H54 (cell line): ENCODE results near the gene DRD4.

Source experiments
- DNase-seq: peaks from one replicate; pipeline ENCODE4 v3.0.0; 2011; ENCODE audit warnings: low spot score, mixed read lengths; ENCODE audit not compliant: insufficient read length
- FAIRE-seq: peaks from 3 replicates; lab custom pipeline; 2011; peaks lifted over from hg19 to GRCh38; lab: Jason Lieb, UNC
- POLR2A ChIP-seq: IDR thresholded peaks from 2 replicates; pipeline ENCODE4 v1.6.1; 2011; ENCODE audit warnings: low read depth, mild to moderate bottlenecking, low read length

DRD4 gene

DNA sequence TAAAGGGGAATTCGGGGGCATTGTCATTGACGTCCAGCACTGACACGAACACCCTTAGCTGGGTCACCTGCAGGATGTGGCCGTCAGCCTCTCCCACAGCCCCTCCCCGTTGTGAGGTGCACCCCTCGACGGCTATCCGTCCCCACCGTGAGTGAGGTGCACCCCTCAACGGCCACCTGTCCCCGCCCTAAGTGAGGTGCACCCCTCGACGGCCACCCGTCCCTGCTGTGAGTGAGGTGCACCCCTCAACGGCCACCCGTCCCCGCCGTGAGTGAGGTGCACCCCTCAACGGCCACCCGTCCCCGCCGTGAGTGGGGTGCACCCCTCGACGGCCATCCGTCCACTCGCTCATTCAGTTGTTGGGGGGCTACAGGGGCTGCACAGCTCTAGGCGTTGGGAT lies 15.2 kb upstream of the DRD4 start:
- TF ChIP-seq POLR2A, result no peak
- no peak for DNase-seq
- FAIRE-seq, result no peak

DNA sequence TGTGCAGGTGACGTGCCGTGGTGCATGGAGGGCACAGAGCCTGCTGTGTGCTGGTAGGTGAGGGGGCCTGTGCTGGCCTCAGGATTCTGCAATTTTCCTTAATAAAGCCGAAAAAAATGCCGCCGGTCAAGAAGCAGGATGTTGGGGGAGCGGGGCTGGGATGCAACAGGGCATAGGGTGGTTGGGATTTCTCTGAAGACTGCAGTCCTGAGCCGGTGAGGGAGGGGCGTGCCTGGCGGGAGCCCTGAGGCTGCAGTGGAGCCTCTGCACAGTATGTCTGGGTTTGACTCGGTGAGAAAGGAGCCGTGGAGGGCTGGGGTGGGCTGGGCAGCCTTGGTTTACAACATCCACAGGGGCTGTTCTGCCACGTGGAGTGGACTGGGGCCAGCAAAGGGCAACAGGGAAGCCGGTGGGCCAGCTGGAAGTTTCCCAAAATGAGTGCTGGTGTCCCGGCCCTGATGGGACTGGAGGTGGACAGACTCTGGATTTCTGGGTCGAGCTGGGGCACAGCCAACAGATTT lies 13.7 kb upstream of the DRD4 start:
- DNase-seq, result no peak
- TF ChIP-seq POLR2A, result no peak
- no peak for FAIRE-seq

DNA sequence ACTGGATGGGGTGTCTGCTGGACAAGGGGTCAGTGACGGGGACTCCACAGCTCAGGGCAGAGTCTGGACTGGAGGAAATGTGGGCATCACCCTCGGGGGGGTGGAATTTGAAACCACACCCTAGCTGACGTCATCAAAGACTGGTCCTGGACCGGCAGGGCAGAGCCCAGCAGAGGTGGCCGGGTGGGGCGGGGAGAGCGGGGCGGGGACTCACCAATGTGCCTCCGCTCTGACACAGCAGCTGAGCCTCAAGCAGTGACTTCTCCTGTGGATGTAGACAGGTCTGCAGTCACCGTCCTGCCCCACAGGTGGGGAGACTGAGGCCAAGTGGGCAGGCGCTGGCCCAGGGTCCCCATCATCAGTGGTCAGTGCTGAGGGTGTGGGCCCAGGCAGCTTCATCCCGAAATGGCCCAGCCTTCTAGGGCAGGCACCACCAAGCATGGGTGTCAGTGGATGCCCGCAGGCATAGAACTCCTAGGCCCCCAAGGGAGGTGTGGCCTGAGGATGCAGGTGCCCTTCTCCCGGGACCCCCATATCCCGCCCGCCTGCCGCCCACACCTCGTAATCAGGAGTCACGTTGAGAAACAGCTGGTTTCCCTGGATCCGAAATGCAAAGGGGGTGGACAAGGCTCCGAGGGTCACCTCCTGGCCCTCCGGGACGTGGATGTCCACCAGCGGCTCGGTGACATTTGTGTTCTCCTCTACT lies 12.9 kb upstream of the DRD4 start:
- DNase-seq (peak; percentile 100), FAIRE-seq (no peak)
- TF ChIP-seq POLR2A, result no peak

DNA sequence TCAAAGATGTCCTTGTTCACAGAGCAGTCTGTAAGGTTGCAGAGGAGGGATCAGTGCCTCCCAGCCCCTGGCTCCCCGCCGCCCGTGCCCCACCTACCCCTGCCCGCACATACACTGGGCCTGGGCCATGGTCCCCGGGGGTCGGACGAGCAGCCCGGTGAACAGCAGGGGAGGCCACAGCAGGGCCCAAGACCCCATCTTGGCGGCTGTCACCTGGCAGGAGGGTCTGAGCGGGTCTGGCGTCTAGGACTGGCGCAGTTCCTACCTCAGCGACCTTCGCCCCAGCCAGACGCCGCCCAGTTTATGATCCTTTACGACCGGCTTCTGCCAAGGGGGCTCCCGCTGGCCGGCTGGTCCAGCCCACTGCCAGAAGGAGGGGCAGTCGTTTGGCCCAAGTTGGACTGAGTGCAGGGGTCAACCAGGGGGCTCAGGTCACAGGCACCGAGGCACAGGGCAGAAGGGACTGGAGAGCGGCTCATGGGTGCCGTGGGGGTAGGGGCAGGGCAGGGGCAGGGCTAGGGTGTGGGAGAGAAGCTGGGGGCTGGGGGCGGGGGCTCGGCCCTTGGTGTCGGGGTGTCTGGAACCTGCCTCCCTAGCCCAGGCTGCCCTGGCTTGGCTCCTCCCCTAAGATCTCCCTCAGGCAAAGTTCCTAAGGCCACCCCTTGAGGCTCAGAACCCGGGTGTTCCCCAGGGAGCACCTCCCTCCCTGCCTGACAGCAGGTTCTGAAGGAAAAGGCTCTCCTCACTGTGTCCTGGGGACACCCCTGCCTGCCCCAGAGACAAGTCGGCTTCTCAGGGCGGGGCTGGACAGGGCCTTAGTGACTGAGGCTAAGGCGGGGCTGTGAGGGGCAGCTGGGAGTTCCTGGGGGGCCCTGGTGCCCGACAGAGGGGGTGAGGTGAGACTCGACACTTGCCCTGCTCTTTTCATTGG lies 12.1 kb upstream of the DRD4 start, which contains the start of gene CDHR5:
Gene CDHR5 (minus strand): TSS at position 251 of the 931 bp plus-strand sequence. CDS start 53 bp downstream, at position 198.
- FAIRE-seq (no peak), DNase-seq (no peak)
- no peak for TF ChIP-seq POLR2A

DNA sequence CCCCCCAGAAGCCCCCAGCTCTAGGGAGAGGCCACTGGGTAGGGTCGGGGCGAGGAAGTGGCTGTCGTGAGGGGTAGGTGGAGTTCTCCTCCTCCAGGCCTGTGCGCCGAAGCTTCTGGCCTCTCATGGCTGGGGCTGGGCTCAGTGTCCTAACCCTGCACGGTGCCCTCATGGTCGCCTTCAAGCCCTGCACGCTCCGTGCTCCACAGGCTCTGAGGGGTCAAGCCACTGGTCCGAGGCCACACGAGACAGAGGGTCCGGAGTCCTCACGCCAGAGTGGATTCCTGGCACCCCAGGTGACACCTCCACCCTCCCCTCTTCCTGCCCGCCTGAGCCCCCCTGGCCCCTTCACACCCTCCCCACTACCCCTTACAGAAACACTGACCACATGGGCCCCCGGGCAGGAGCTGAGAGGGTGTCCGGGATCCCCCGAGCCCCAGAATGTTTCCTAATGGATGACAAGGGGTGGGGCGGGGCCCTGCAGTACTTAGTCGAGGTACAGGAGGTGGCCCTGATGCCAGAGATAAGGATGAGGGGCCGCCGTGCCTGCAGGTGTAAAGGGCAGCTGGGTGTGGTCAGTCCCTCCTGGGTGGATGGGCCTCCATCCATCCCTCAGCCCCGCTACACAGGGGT lies 11.3 kb upstream of the DRD4 start:
- DNase-seq (no peak), FAIRE-seq (no peak)
- no peak for TF ChIP-seq POLR2A

DNA sequence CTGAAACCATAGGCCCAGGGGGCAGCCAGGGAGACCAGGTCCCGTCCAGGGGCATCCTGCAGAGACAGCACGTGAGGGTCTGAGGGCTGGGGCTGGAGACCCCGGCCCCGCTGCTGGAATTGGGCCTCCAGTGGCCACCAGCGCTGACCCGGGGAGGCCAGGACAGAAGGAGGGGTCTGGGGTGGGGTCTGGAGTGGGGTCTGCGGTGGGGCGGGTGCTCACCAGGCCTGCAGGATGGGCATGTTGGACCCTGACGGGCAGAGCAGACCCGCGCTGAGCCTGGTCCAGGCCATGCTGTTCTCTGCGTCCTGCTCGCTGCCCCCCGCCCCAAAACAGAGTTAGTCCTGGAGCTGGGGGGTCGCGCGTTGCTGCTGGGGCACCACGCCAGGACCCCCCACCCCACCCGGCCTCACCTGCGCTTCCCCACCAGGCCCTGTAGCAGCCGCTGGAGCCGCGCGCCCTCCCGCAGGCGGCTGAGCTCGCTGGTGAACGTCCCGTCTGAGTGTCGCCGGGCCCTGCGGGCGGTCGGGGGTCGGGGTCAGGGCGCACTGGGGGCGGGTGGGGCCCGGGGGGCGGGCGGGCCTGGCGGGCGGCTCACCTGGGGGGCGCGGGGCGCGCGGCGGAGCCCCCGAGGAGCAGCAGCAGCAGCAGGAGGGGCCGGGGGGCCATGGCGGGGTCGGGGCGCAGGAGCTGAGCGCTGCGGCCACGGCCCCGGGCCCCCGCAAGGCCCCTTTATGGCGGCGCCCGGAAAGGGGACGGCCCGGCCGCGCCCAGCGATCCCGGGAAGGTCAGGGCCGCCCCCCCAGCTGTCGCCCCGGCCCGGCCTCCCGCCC lies 10.4 kb upstream of the DRD4 start, which contains the start of gene SCT:
Gene SCT (minus strand): TSS at position 707 of the 833 bp plus-strand sequence. CDS start 38 bp downstream, at position 669.
- DNase-seq (no peak), FAIRE-seq (no peak)
- TF ChIP-seq POLR2A, result no peak

- TF ChIP-seq POLR2A, result no peak
- DNase-seq, result no peak
- FAIRE-seq, result no peak
Observed at GRCh38 chr11:627308-627576, 9.8 kb upstream of the DRD4 start.

DNA sequence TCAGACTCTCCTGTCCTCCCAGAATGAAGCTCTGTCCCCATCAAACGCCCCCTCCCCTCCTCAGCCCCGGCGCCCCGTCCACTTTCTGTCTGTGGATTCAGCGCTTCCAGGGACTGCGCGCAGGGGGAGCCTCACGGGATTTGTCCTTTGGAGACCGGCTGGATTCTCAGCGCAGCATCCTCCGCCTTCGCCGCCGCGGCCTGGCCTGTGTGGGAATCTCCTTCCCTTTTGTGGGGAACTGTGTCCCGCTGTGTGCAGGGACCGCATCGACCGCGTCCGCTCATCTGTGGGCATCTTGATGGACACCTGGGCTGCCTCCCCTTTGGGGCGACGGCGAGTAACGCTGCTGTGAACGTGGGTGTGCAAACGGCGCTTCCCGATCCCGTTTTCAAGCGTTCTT lies 9.0 kb upstream of the DRD4 start:
- no peak for TF ChIP-seq POLR2A
- no peak for FAIRE-seq
- DNase-seq, result no peak

GRCh38 chr11:629237-629583 lies 7.9 kb upstream of the DRD4 start:
- FAIRE-seq (no peak), DNase-seq (no peak)
- TF ChIP-seq POLR2A, result no peak

- DNase-seq (no peak), FAIRE-seq (no peak)
- TF ChIP-seq POLR2A, result no peak
Observed at GRCh38 chr11:630871-631270, 6.2 kb upstream of the DRD4 start.

DNA sequence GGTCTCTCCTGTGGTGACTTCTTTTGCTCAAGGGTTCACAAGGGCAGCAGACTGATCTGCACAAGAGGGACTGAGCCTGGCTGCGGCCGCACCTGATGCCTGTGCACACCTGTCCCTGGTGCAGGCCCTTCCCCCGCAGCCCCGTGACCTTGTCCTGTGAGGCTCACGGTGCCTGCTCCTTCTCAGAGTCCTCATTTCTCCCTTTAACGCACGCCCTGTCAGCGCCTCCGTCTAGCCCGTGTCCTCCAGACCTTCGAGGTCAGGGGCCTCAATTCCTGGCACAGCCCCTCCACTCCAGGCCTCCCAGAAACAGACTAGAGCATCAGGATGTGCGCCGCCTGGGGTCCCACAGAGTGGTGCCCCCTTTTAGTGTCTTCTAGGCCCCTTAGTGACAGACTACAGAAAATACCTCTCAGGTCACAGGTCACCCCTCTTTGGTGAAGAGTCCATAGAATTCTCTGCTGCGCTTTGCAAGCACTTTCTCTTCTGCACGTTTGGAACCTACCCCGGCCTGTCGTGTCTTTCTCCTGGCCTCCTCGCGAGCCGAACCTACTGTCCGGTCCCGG lies 1.0 kb upstream of the DRD4 start:
- FAIRE-seq (no peak), DNase-seq (no peak)
- TF ChIP-seq POLR2A, result no peak

GRCh38 chr11:637333-637592 lies 194 bp downstream of the DRD4 start:
- no peak for TF ChIP-seq POLR2A
- no peak for DNase-seq
- no peak for FAIRE-seq

DNA sequence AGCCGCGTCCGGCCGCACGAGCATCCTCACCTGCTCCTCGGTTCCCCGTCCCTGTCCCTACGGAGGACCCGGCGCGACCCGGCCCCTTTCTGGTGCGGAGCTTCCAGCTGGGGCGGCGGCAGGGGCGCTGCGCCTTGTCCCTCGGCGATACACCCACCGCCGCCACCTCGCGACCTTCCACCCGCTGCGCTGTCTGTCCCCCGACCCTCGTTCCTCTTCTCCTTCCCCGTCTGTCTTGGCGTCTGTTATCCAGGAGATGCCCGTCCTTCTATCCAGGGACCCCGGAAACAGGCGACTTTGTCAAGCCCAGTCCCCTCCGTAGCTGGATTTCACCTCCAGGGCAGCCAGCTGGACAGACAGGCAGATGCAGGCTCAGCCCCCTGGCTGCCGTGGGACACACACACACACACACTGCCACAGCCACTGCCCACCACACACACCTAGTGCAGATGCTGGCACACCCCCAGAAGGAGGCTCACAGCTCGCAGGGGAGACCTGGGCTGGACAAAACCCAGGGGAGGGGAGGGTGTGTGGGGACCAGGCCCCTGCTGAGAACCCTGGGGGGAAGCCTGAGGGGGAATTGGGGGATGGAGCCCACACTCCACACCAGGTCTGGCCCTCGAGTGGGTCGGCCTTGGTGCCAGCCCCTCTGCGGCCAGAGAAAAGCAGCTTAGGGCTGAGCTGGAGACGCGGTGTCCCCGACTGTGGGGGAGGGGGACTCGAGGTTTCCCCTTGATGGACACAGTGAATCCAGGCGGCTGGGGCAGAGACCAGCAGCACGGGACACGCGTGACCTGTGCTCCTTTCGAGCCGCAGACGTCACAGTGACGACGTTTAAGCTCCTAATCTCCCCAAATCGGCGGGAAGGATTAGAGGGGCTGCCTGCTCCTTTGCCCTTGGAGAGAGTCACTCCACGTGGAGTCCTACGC lies 788 bp downstream of the DRD4 start:
- DNase-seq, result no peak

More for the DNA sequence above, 788 bp downstream of the DRD4 start:
- TF ChIP-seq POLR2A, result no peak
- no peak for FAIRE-seq
